Fibroblast of pulmonary artery (primary cell): ENCODE results near the gene GPR33.
A peak's percentile ranks its signal among the peaks of the same experiment; 100 is the strongest.
"Not testable (repeated sequence)": the region's sequence is repeated elsewhere in the genome, so short reads cannot be mapped to it uniquely, and the experiment has no call there.

Experiments used
- DNase-seq: peaks from one replicate; pipeline ENCODE4 v3.0.0-alpha.2; 2010; ENCODE audit warnings: low read depth
- H3K4me3 ChIP-seq: replicated peaks from 2 replicates; pipeline ENCODE4 v1.5.1; 2011; ENCODE audit warnings: low read depth, mild to moderate bottlenecking, control low read depth, low read length, moderate library complexity
- TF ChIP-seq, protein P1 (sequence below): IDR thresholded peaks from 2 replicates; pipeline ENCODE4 v1.5.1; 2011; ENCODE audit warnings: mild to moderate bottlenecking, control low read depth, low read length, inconsistent platforms; ENCODE audit errors: missing control alignments

Gene GPR33

DNA sequence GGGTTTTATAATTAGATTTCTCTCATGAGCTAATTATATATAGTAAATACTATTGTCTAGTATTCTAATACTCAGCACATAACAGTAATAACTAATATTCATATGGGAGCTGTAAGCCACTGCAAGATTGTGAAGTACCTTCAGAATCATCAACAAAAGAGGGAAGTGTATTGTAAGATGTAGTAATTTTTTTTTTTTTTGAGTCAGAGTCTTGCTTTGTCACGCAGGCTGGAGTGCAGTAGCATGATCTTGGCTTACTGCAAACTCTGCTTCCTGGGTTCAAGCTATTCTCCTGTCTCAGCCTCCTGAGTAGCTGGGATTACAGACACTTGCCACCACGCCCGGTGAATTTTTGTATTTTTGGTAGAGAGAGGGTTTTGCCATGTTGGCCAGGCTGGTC lies 3.1 kb downstream of the GPR33 start:
- no peak for DNase-seq
- TF ChIP-seq, protein P1, sequence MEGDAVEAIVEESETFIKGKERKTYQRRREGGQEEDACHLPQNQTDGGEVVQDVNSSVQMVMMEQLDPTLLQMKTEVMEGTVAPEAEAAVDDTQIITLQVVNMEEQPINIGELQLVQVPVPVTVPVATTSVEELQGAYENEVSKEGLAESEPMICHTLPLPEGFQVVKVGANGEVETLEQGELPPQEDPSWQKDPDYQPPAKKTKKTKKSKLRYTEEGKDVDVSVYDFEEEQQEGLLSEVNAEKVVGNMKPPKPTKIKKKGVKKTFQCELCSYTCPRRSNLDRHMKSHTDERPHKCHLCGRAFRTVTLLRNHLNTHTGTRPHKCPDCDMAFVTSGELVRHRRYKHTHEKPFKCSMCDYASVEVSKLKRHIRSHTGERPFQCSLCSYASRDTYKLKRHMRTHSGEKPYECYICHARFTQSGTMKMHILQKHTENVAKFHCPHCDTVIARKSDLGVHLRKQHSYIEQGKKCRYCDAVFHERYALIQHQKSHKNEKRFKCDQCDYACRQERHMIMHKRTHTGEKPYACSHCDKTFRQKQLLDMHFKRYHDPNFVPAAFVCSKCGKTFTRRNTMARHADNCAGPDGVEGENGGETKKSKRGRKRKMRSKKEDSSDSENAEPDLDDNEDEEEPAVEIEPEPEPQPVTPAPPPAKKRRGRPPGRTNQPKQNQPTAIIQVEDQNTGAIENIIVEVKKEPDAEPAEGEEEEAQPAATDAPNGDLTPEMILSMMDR, result no peak
- H3K4me3 ChIP-seq, result no peak overlapping the region

GRCh38 chr14:31480156-31480555 lies 7.7 kb downstream of the GPR33 start:
- DNase-seq, result no peak
- TF ChIP-seq, protein P1, result no peak

GRCh38 chr14:31479027-31479426 lies 8.8 kb downstream of the GPR33 start:
- no peak overlapping the region for H3K4me3 ChIP-seq
- TF ChIP-seq, protein P1, result no peak
- no peak for DNase-seq

More at GRCh38 chr14:31480156-31480555, 7.7 kb downstream of the GPR33 start:
- H3K4me3 ChIP-seq, result no peak overlapping the region

DNA sequence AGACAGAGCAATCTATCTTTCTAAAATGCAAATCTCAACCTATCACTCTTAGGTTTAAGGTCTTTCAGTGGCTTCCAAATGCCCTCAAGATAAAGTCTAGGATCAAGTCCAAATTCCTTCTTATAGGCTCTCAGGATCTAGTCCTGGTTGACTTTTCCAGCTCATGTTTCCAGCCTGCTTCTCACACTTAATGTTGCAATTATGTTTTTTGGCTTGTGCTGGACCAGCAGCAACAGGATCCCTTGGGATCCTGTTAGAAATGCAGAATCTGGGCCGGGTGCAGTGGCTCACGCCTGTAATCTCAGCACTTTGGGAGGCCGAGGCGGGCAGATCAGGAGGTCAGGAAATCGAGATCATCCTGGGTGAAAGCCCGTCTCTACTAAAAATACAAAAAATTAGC lies 10.6 kb downstream of the GPR33 start:
- TF ChIP-seq, protein P1, result no peak
- DNase-seq, result no peak

DNA sequence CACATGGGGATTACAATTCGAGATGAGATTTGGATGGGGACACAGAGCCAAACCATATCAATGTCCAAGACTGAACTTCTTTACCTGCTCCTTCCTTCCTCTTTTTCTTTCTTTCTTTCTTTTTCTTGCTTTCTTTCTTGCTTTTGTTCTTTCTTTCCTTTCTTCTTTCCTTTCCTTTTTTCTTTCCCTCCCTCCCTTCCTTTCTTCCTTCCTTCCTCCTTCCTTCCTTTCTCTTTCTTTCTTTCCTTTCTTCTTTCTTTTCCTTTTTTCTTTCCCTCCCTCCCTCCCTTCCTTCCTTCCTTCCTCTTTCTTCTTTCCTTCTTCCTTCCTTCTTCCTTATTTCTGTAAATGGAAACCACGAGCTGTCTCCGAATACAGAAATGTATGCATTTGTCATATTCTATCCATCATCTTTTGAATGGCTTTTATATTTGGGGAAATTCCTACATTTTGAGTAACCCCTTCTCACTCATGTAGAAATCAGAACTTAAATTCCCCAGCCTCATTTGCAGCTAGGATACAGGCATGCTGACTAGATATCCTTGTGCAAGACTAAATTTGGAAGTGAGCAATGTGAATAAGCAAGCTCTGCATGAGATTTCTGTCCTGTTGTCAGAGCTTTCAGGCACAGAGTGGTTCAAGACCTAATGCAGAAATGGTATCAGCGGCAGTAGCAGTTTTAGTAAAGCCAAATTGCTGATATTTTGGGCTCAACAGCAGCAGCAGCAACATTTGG lies 11.5 kb downstream of the GPR33 start:
- TF ChIP-seq, protein P1, result no peak
- peak; percentile 6 for DNase-seq
- no peak overlapping the region for H3K4me3 ChIP-seq

More for the DNA sequence above, 10.6 kb downstream of the GPR33 start:
- H3K4me3 ChIP-seq, result no peak overlapping the region

DNA sequence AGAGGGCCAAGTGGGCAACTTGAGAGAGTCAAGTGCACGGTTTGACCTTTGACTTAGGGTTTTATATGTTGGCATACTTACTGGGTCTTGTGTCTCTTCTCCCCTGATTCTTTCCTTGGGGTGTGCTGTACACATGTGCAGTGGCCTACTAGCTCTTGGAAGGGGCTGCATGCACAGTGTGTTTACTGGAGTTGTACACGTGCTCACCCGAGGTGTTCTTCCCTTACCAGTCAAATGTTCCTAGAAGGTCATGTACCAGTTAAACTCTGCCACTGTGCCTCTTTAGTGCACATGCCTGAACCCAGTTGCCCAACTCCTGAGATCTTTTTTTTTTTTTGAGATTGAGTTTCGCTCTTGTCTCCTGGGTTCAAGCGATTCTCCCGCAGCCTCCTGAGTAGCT lies 21.3 kb downstream of the GPR33 start:
- no peak overlapping the region for H3K4me3 ChIP-seq
- DNase-seq, result no peak
- TF ChIP-seq, protein P1, result no peak

DNA sequence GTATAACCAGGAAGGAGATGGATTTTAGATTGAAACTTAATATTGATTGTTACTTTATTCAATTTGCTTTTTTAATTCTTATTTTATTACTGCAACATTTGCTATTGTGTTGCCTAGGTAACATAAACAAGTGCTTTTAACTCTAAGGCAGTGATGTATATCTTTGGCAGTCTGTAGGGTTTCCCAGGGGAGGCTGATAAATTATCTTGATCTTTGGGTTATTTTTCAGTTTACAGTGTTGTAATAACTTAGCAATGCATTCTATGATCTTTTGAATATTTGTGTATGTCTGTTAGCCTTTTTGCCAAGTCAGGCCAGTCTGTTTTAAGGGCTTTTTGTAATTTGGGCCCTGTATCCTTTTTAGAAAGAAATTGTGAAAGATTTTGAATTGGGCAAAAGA lies 22.7 kb downstream of the GPR33 start:
- peak; percentile 52 for DNase-seq
- no peak overlapping the region for H3K4me3 ChIP-seq
- TF ChIP-seq, protein P1, result no peak

DNA sequence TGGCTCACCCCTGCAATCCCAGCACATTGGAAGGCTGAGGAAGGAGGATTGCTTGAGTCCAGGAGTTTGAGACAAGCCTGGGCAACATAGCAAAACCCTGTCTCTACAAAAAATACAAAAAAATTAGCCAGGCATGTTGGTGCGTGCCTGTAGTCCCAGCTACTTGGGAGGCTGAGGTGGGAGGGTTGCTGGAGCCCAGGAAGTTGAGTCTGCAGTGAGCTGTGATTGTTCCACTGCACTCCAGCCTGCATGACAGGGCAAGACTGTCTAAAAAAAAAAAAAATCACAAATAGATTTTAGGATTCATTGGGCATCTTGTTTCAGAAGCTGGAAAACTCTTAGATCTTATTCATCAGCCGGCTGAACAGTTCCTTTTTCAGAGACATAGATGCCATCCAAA lies 25.4 kb downstream of the GPR33 start:
- DNase-seq, H3K4me3 ChIP-seq: not testable (repeated sequence)
